KMS-11 (cell line): Measurements from ENCODE around the gene PTGIS.

Experiments
- H2AFZ ChIP-seq: fragments of 200-600 bp; sonication (generic); 2 replicates; pipeline ENCODE4 v1.6.1; 2016; ENCODE audit warnings: antibody characterized with exemption, mixed run types, low read depth
- H3K27ac ChIP-seq: fragments of 200-600 bp; sonication (generic); 2 replicates; pipeline ENCODE4 v1.6.1; 2016; ENCODE audit warnings: mild to moderate bottlenecking, mixed run types
- H3K27me3 ChIP-seq: fragments of 200-600 bp; sonication (generic); 2 replicates; pipeline ENCODE4 v1.6.1; 2017; ENCODE audit warnings: mild to moderate bottlenecking, low read depth, mixed run types, moderate library complexity; ENCODE audit not compliant: insufficient read depth
- H3K36me3 ChIP-seq: fragments of 200-600 bp; sonication (generic); 2 replicates; pipeline ENCODE4 v1.6.1; 2017; ENCODE audit warnings: mild to moderate bottlenecking, mixed run types; ENCODE audit not compliant: insufficient read depth
- H3K4me1 ChIP-seq: fragments of 200-600 bp; sonication (generic); 2 replicates; pipeline ENCODE4 v1.6.1; 2016; ENCODE audit warnings: mild to moderate bottlenecking, low read depth, mixed run types; ENCODE audit not compliant: poor library complexity, severe bottlenecking
- H3K4me2 ChIP-seq: fragments of 200-600 bp; sonication (generic); 2 replicates; pipeline ENCODE4 v1.7.0; 2016; ENCODE audit warnings: mild to moderate bottlenecking, mixed run types
- H3K4me3 ChIP-seq: fragments of 200-600 bp; sonication (generic); IDR thresholded peaks from 2 replicates; pipeline ENCODE4 v1.6.1; 2017; ENCODE audit warnings: low read depth, low read length, mixed read lengths; ENCODE audit not compliant: insufficient read depth
- H3K79me2 ChIP-seq: fragments of 200-600 bp; sonication (generic); 2 replicates; pipeline ENCODE4 v1.6.1; 2016; ENCODE audit warnings: low read depth, mixed run types; ENCODE audit not compliant: insufficient read depth
- H3K9ac ChIP-seq: fragments of 200-600 bp; sonication (generic); 2 replicates; pipeline ENCODE4 v1.6.1; 2016; ENCODE audit warnings: mild to moderate bottlenecking, mixed run types
- H4K20me1 ChIP-seq: fragments of 200-600 bp; sonication (generic); 2 replicates; pipeline ENCODE4 v1.6.1; 2016; ENCODE audit warnings: mild to moderate bottlenecking, mixed run types; ENCODE audit not compliant: insufficient read depth
- CTCF ChIP-seq: fragments of 200-600 bp; sonication (generic); conservative IDR thresholded peaks from 2 replicates; pipeline ENCODE4 v1.6.1; 2017; ENCODE audit warnings: low read depth, mild to moderate bottlenecking, antibody characterized with exemption, low read length, moderate library complexity, mixed read lengths

The PTGIS gene

GRCh38 chr20:49579874-49580812, 12.2 kb upstream of the PTGIS start:
- Histone ChIP-seq H3K4me3 (no peak overlapping the region), H3K36me3 (no peaks in the 10 kb centered on the region), H3K79me2 (no peaks in the 10 kb centered on the region), H2AFZ (no peak overlapping the region), H3K9ac (no peak overlapping the region), H3K4me2 (no peak overlapping the region), H3K27me3 (peaks cover 3% of the 10 kb centered on the region; the same call in 1 of the 2 replicates), H3K4me1 (no peaks in the 10 kb centered on the region), H4K20me1 (no peaks in the 10 kb centered on the region), H3K27ac (no peak overlapping the region)
- no peak for TF ChIP-seq CTCF

GRCh38 chr20:49579195-49579594, 11.3 kb upstream of the PTGIS start:
- Histone ChIP-seq H2AFZ (no peak overlapping the region), H3K4me3 (no peak overlapping the region), H3K9ac (no peak overlapping the region), H3K27me3 (peaks cover 3% of the 10 kb centered on the region; the same call in 1 of the 2 replicates), H3K27ac (no peak overlapping the region), H3K36me3 (no peaks in the 10 kb centered on the region), H3K4me2 (no peak overlapping the region), H4K20me1 (no peaks in the 10 kb centered on the region), H3K4me1 (no peaks in the 10 kb centered on the region), H3K79me2 (no peaks in the 10 kb centered on the region)
- no peak for TF ChIP-seq CTCF

- Histone ChIP-seq H3K79me2 (no peaks in the 10 kb centered on the region), H3K4me1 (no peaks in the 10 kb centered on the region), H3K27ac (no peak overlapping the region), H3K27me3 (peaks cover 4% of the 10 kb centered on the region; the same call in 1 of the 2 replicates), H3K4me2 (no peak overlapping the region), H3K9ac (no peak overlapping the region), H3K36me3 (no peaks in the 10 kb centered on the region), H3K4me3 (no peak overlapping the region), H2AFZ (no peak overlapping the region), H4K20me1 (no peaks in the 10 kb centered on the region)
- no peak for TF ChIP-seq CTCF
These were observed 10.5 kb upstream of the PTGIS start for GRCh38 chr20:49578436-49578835.

DNA sequence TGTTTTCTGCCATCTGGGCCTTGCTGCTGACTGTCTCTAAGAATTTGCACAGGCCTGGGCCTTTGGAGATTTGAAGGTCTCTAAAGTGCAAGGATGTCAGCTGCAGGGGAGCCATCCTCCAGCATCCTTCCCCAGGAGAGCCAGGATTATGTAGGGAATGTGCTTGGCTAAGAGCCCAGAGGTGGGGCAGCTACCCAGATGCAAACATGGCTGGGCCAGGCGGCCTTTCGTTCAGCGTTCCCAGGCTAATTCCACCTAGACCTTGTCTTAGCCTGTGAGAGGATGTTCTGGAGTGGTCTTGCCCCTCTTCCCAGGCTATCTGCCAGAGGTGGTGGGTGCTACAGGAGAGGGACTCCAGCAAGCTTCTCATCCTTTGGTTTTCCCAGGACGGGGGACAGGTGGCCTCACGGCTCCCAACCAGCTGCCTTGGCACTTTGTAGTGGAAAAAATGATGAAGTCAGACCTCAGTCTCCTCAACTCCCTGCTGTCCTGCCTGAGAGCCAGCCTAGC, 7.7 kb upstream of the PTGIS start:
- Histone ChIP-seq H3K4me1 (no peaks in the 10 kb centered on the region), H3K4me3 (no peak overlapping the region), H3K36me3 (no peaks in the 10 kb centered on the region), H3K4me2 (no peak overlapping the region), H3K27ac (no peak overlapping the region), H3K79me2 (no peaks in the 10 kb centered on the region), H3K27me3 (peaks cover 21% of the 10 kb centered on the region), H3K9ac (no peak overlapping the region), H2AFZ (no peak overlapping the region), H4K20me1 (no peaks in the 10 kb centered on the region)
- TF ChIP-seq CTCF, result no peak
